HepG2 (cell line): Measurements from ENCODE around the gene GJD4. TPM values are rescaled to one million over a fixed set of nuclear protein-coding genes. Genes with fewer than 3 reads are reported as not detected.

ENCODE experiments used
- ATAC-seq: fragments of 200-7000 bp; cut with Tn5 transposase; 3 replicates; pipeline ENCODE4 v1.9.1; 2020; ENCODE audit warnings: mild to moderate bottlenecking, moderate library complexity
- BruUV-seq: library from RNA; stranded (reverse); fragments of 400-500 nt; replicated peaks from 2 replicates; lab custom pipeline; 2021; lab: Mats Ljungman, UMichigan
- CTCF ChIA-PET: fragments of 300-600 bp; formaldehyde crosslinking; extraction: SDS; loops from one replicate; lab custom pipeline; 2021; ENCODE audit warnings: low total read pairs, inconsistent platforms, low intra/inter-chr PET ratio; lab: Yijun Ruan, JAX
- POLR2A ChIA-PET: fragments of 350-600 bp; sonication (Branson Sonifier 250); formaldehyde crosslinking; loops from one replicate; lab custom pipeline; 2020; ENCODE audit warnings: antibody characterized with exemption, inconsistent platforms; lab: Yijun Ruan, JAX
- DNase-seq: peaks from one replicate; pipeline ENCODE4 v3.0.0-alpha.2; 2015; ENCODE audit warnings: low spot score
- FAIRE-seq: peaks from 3 replicates; lab custom pipeline; 2011; peaks lifted over from hg19 to GRCh38; lab: Jason Lieb, UNC
- H2AFZ ChIP-seq: one replicate; pipeline ENCODE4 v1.6.1; 2011; ENCODE audit warnings: low read length, inconsistent platforms
- H3K27ac ChIP-seq: fragments of 300-600 bp; 3 replicates; pipeline ENCODE4 v1.8.0; 2011; ENCODE audit warnings: mixed run types, mild to moderate bottlenecking, mixed read lengths, low read length, inconsistent platforms; ENCODE audit not compliant: insufficient read depth; ENCODE audit errors: extremely low read length
- H3K27me3 ChIP-seq, 2 experiments: fragments of 200-600 bp in 1 of 2; 2 replicates in 1 of 2; 3 replicates in 1 of 2; pipeline versions ENCODE4 v1.6.0 to v1.8.0; 2011; ENCODE audit warnings: low read length in 2 of 2, mild to moderate bottlenecking in 2 of 2, moderate library complexity in 2 of 2, inconsistent platforms in 1 of 2; ENCODE audit not compliant: insufficient read depth in 2 of 2, control insufficient read depth in 1 of 2
- H3K36me3 ChIP-seq, 2 experiments: fragments of 200-600 bp in 1 of 2; replicated peaks in 1 of 2; 2 replicates in 1 of 2; 3 replicates in 1 of 2; pipeline versions ENCODE4 v1.5.1 to v1.8.0; 2011; ENCODE audit warnings: low read length in 2 of 2, inconsistent platforms in 1 of 2; ENCODE audit not compliant: insufficient read depth in 2 of 2, control insufficient read depth in 1 of 2
- H3K4me1 ChIP-seq: 2 replicates; pipeline ENCODE4 v1.5.1; 2012; ENCODE audit warnings: low read length, inconsistent platforms; ENCODE audit not compliant: insufficient read depth
- H3K4me2 ChIP-seq: 2 replicates; pipeline ENCODE4 v1.6.0; 2011; ENCODE audit warnings: low read depth, low read length, inconsistent platforms
- H3K4me3 ChIP-seq, 3 experiments: fragments of 200-600 bp in 1 of 3; sonication (generic), shearing (Covaris generic) in 1 of 3; replicated peaks in 1 of 3; 2 replicates each; pipeline ENCODE4 v1.5.1; 2011 to 2016; ENCODE audit warnings: low read length in 3 of 3, inconsistent platforms in 2 of 3, low read depth in 2 of 3, mild to moderate bottlenecking in 2 of 3, control low read depth in 1 of 3, mixed read lengths in 1 of 3; ENCODE audit not compliant: insufficient read depth in 1 of 3
- H3K79me2 ChIP-seq: one replicate; pipeline ENCODE4 v1.6.1; 2011; ENCODE audit warnings: low read length, inconsistent platforms; ENCODE audit not compliant: insufficient read depth
- H3K9ac ChIP-seq: 2 replicates; pipeline ENCODE4 v1.6.0; 2011; ENCODE audit warnings: mild to moderate bottlenecking, low read depth, low read length, inconsistent platforms; ENCODE audit not compliant: insufficient read depth
- H3K9me3 ChIP-seq: 2 replicates; pipeline ENCODE4 v1.5.1; 2012; ENCODE audit warnings: mild to moderate bottlenecking, low read length
- H4K20me1 ChIP-seq: 2 replicates; pipeline ENCODE4 v1.6.0; 2011; ENCODE audit warnings: inconsistent platforms, mild to moderate bottlenecking, low read length, moderate library complexity; ENCODE audit not compliant: insufficient read depth
- ATF4 ChIP-seq, 2 experiments: fragments of 450-650 bp in 1 of 2; sonication (generic) in 1 of 2; formaldehyde crosslinking; IDR thresholded peaks; 2 replicates each; pipeline versions ENCODE4 v1.5.0 to v1.8.0; 2020 to 2022; ENCODE audit warnings: mild to moderate bottlenecking in 1 of 2, missing genetic modification reagents in 1 of 2
- HOXA3 ChIP-seq: sonication (generic); formaldehyde crosslinking; IDR thresholded peaks from 2 replicates; pipeline ENCODE4 v1.5.0; 2020; ENCODE audit warnings: missing genetic modification reagents
- NCOA2 ChIP-seq: sonication (generic); formaldehyde crosslinking; IDR thresholded peaks from 2 replicates; pipeline ENCODE4 v1.8.0; 2022; ENCODE audit warnings: inconsistent platforms
- PHF20 ChIP-seq: sonication (generic); formaldehyde crosslinking; IDR thresholded peaks from 2 replicates; pipeline ENCODE4 v1.5.0; 2020; ENCODE audit warnings: mild to moderate bottlenecking, missing genetic modification reagents
- POLR2G ChIP-seq: fragments of 200-400 bp; formaldehyde crosslinking; IDR thresholded peaks from 2 replicates; pipeline ENCODE4 v1.6.1; 2018; ENCODE audit warnings: mild to moderate bottlenecking, low read depth, low read length, moderate library complexity
- PRDM4 ChIP-seq: sonication (generic); formaldehyde crosslinking; IDR thresholded peaks from 2 replicates; pipeline ENCODE4 v1.9.0; 2021; ENCODE audit warnings: missing genetic modification reagents, borderline replicate concordance
- RCOR2 ChIP-seq: IDR thresholded peaks from 2 replicates; pipeline ENCODE4 v1.6.1; 2016; ENCODE audit warnings: missing biosample characterization, missing genetic modification reagents
- SNAPC5 ChIP-seq: sonication (generic); formaldehyde crosslinking; IDR thresholded peaks from 2 replicates; pipeline ENCODE4 v1.8.1; 2023; ENCODE audit warnings: mild to moderate bottlenecking, missing genetic modification reagents, borderline replicate concordance
- STAG1 ChIP-seq: sonication (generic); formaldehyde crosslinking; IDR thresholded peaks from 2 replicates; pipeline ENCODE4 v1.4.0; 2020; ENCODE audit warnings: missing genetic modification reagents
- TBP ChIP-seq: sonication (generic); formaldehyde crosslinking; IDR thresholded peaks from 2 replicates; pipeline ENCODE4 v1.5.0; 2020; ENCODE audit warnings: missing genetic modification reagents
- ZBTB33 ChIP-seq: sonication (generic); formaldehyde crosslinking; IDR thresholded peaks from 2 replicates; pipeline ENCODE4 v1.4.0; 2020; ENCODE audit warnings: missing genetic modification reagents
- ZBTB38 ChIP-seq: sonication (generic); formaldehyde crosslinking; IDR thresholded peaks from 2 replicates; pipeline ENCODE4 v1.5.1; 2020; ENCODE audit warnings: mild to moderate bottlenecking, missing genetic modification reagents
- ZFP82 ChIP-seq: sonication (generic); formaldehyde crosslinking; IDR thresholded peaks from 2 replicates; pipeline ENCODE4 v1.5.1; 2020; ENCODE audit warnings: mild to moderate bottlenecking, missing genetic modification reagents, borderline replicate concordance
- ZNF143 ChIP-seq: sonication (generic); formaldehyde crosslinking; IDR thresholded peaks from 2 replicates; pipeline ENCODE4 v1.4.0; 2020; ENCODE audit warnings: missing genetic modification reagents
- ZNF20 ChIP-seq: sonication (generic); formaldehyde crosslinking; IDR thresholded peaks from 2 replicates; pipeline ENCODE4 v1.4.0; 2020; ENCODE audit warnings: mild to moderate bottlenecking, moderate library complexity, missing genetic modification reagents
- ZNF432 ChIP-seq: sonication (generic); formaldehyde crosslinking; IDR thresholded peaks from 2 replicates; pipeline ENCODE4 v1.5.0; 2020; ENCODE audit warnings: missing genetic modification reagents, mild to moderate bottlenecking, borderline replicate concordance
- ZSCAN21 ChIP-seq: sonication (generic); formaldehyde crosslinking; IDR thresholded peaks from 2 replicates; pipeline ENCODE4 v1.8.0; 2022; ENCODE audit warnings: mild to moderate bottlenecking, missing genetic modification reagents, moderate library complexity, borderline replicate concordance
- WGBS: methylation state at CpG from one replicate; pipeline ENCODE4 v1.1.6; 2017; ENCODE audit warnings: low lambda C conversion rate; 5-methylcytosine and 5-hydroxymethylcytosine counted together
- in situ Hi-C: cut with HindIII; loops from 2 replicates; pipeline ENCODE4 v1.10.0; 2017; ENCODE audit warnings: low pct_unique_long_range_greater_than_20kb; ENCODE audit not compliant: extremely low pct_ligation_motif_present
- intact Hi-C: fragments of 100-400 bp; cut with micrococcal nuclease; formaldehyde crosslinking; loops from one replicate; pipeline ENCODE4 v1.10.0; 2022; ENCODE audit not compliant: unreplicated experiment
- polyA plus RNA-seq, 8 experiments: library from polyadenylated mRNA; depleted of rRNA in 3 of 8; stranded (reverse) in 7 of 8; unstranded in 1 of 8; fragments of >200 nt; fragmentation: Illumina TruSeq in 4 of 8; extraction: Trizol in 4 of 8; gene quantifications; 2 replicates each; pipeline versions ENCODE4 v1.2.1 to v1.2.3, GENCODE V29; 2011 to 2016; ENCODE audit warnings: low read depth in 4 of 8, missing spikeins in 1 of 8, mixed read lengths in 1 of 8; ENCODE audit not compliant: insufficient read depth in 1 of 8
- total RNA-seq, 5 experiments: library from RNA; depleted of rRNA; stranded (reverse); fragments of >200 nt; fragmentation: Illumina TruSeq; extraction: Trizol; gene quantifications; 2 replicates each; pipeline ENCODE4 v1.2.3, GENCODE V29; 2016; ENCODE audit warnings: low read depth in 1 of 5
- TF ChIP-seq, protein P1 (sequence below): sonication (generic); formaldehyde crosslinking; IDR thresholded peaks from 2 replicates; pipeline ENCODE4 v1.5.0; 2020; ENCODE audit warnings: mild to moderate bottlenecking, missing genetic modification reagents, moderate library complexity

The GJD4 gene
- total and polyA plus RNA-seq, 2 of the 13 experiments (the other 11 are each of a cell fraction or from before 2014, with no cell fraction given) = not detected

- DNase-seq = peak; percentile 4
- no peaks in the 10 kb centered on the region for H3K79me2 ChIP-seq
- POLR2A ChIA-PET = no interaction called here
- H3K9me3 ChIP-seq = no peaks in the 10 kb centered on the region
- no peak for FAIRE-seq
- H3K4me1 ChIP-seq = peaks cover 20% of the 10 kb centered on the region
- H3K27ac ChIP-seq = no peak overlapping the region
- in situ Hi-C loops = loop anchor here (10.0 kb wide), 1 partner anchor 144 kb away; no protein-coding TSS in a partner anchor
- H3K36me3 ChIP-seq = no peaks in the 10 kb centered on the region
- CTCF ChIA-PET = interaction anchor here (1.8 kb wide), 1 partner anchor 141 kb away, joined by 6 read pairs; no protein-coding TSS in a partner anchor
- peaks cover 6 to 30% of the 10 kb centered on the region in 2 experiments for H3K27me3 ChIP-seq
- H2AFZ ChIP-seq = no peak overlapping the region
- H4K20me1 ChIP-seq = no peaks in the 10 kb centered on the region
- H3K4me3 ChIP-seq = no peak overlapping the region
- H3K9ac ChIP-seq = no peak overlapping the region
- intact Hi-C loops = loop anchor here (1.0 to 5.0 kb wide), 2 partner anchors 47 to 1139 kb away; no protein-coding TSS in a partner anchor
- 74% methylated on average over 17 of the region's 53 CpGs for WGBS
- peak; percentile 29 for ATAC-seq
- BruUV-seq = no TSS peak
- H3K4me2 ChIP-seq = no peak overlapping the region
- TF ChIP-seq TBP (CRISPR knock-in tag) = no peak
- no peak for TF ChIP-seq ZNF20 (CRISPR knock-in tag)
- TF ChIP-seq ZFP82 (CRISPR knock-in tag) = peak; percentile 9; the same call in 1 of the 2 replicates
- TF ChIP-seq ATF4 (CRISPR knock-in tag; IDR thresholded peaks at IDR 0.05) = no peak
- peak; percentile 49 for TF ChIP-seq STAG1 (CRISPR knock-in tag)
- 0 out of 2 replicates have a peak, but pooled peaks have one; percentile 15 for TF ChIP-seq ZBTB38 (CRISPR knock-in tag)
- no peak for TF ChIP-seq ZNF432
- no peak for TF ChIP-seq ZSCAN21
- peak; percentile 92 for TF ChIP-seq ZBTB33 (CRISPR knock-in tag)
- TF ChIP-seq ZNF143 (CRISPR knock-in tag) = no peak
- no peak for TF ChIP-seq RCOR2 (CRISPR knock-in tag)
- 0 out of 2 replicates have a peak, but pooled peaks have one; percentile 14 for TF ChIP-seq HOXA3 (CRISPR knock-in tag)
- no peak for TF ChIP-seq PRDM4
- TF ChIP-seq PHF20 (CRISPR knock-in tag) = no peak
- TF ChIP-seq NCOA2 (CRISPR knock-in tag) = no peak
- no peak for TF ChIP-seq POLR2G
- TF ChIP-seq, protein P1, sequence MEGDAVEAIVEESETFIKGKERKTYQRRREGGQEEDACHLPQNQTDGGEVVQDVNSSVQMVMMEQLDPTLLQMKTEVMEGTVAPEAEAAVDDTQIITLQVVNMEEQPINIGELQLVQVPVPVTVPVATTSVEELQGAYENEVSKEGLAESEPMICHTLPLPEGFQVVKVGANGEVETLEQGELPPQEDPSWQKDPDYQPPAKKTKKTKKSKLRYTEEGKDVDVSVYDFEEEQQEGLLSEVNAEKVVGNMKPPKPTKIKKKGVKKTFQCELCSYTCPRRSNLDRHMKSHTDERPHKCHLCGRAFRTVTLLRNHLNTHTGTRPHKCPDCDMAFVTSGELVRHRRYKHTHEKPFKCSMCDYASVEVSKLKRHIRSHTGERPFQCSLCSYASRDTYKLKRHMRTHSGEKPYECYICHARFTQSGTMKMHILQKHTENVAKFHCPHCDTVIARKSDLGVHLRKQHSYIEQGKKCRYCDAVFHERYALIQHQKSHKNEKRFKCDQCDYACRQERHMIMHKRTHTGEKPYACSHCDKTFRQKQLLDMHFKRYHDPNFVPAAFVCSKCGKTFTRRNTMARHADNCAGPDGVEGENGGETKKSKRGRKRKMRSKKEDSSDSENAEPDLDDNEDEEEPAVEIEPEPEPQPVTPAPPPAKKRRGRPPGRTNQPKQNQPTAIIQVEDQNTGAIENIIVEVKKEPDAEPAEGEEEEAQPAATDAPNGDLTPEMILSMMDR = peak; percentile 48
- no peak for TF ChIP-seq SNAPC5
These were observed 35.3 kb downstream of the GJD4 start for GRCh38 chr10:35640474-35640873.
